GM12878 (cell line): Measurements from ENCODE around the gene POTEG. TPM values are rescaled to one million over a fixed set of nuclear protein-coding genes. Genes with fewer than 3 reads are reported as not detected.
"Not testable (repeated sequence)": the region's sequence is repeated elsewhere in the genome, so short reads cannot be mapped to it uniquely, and the experiment has no call there.

Experiments
- ATAC-seq: fragments of 200-7000 bp; cut with Tn5 transposase; 3 replicates; pipeline ENCODE4 v1.9.1; 2020; ENCODE audit warnings: mild to moderate bottlenecking, moderate library complexity
- BruUV-seq: library from RNA; stranded (reverse); fragments of 400-500 nt; replicated peaks from 2 replicates; lab custom pipeline; 2021; lab: Mats Ljungman, UMichigan
- CTCF ChIA-PET: fragments of 300-600 bp; sonication (Branson Sonifier 250); formaldehyde crosslinking; extraction: SDS; loops from one replicate; lab custom pipeline; 2021; ENCODE audit warnings: inconsistent platforms; lab: Yijun Ruan, JAX
- POLR2A ChIA-PET: fragments of 350-600 bp; formaldehyde crosslinking; extraction: SDS; loops from one replicate; lab custom pipeline; 2021; ENCODE audit warnings: inconsistent platforms; lab: Charles Lee
- RAD21 ChIA-PET: fragments of 300-600 bp; sonication (Branson Sonifier 250); formaldehyde crosslinking; loops from one replicate; lab custom pipeline; 2023; ENCODE audit warnings: antibody characterized with exemption; ENCODE audit not compliant: unreplicated experiment; lab: Charles Lee
- SMC1A ChIA-PET: fragments of 300-600 bp; sonication (Branson Sonifier 250); formaldehyde crosslinking; loops from one replicate; lab custom pipeline; 2023; ENCODE audit not compliant: unreplicated experiment, uncharacterized antibody; lab: Charles Lee
- DNase-seq: peaks from one replicate; pipeline ENCODE4 v3.0.0-alpha.2; 2011; ENCODE audit warnings: low read depth, low spot score
- FAIRE-seq: peaks from 3 replicates; lab custom pipeline; 2011; peaks lifted over from hg19 to GRCh38; lab: Jason Lieb, UNC
- H2AFZ ChIP-seq: 2 replicates; pipeline ENCODE4 v1.6.0; 2011; ENCODE audit warnings: low read depth, low read length, control low read depth; ENCODE audit not compliant: control insufficient read depth
- H3K27ac ChIP-seq: 2 replicates; pipeline ENCODE4 v1.5.1; 2011; ENCODE audit warnings: control low read depth; ENCODE audit not compliant: control insufficient read depth, insufficient read depth
- H3K27me3 ChIP-seq, 2 experiments: replicated peaks in 1 of 2; 2 replicates each; pipeline versions ENCODE4 v1.6.0 to v1.6.1; 2011; ENCODE audit warnings: low read length in 1 of 2; ENCODE audit not compliant: control insufficient read depth in 2 of 2, insufficient read depth in 2 of 2
- H3K36me3 ChIP-seq, 2 experiments: 2 replicates each; pipeline ENCODE4 v1.5.1; 2011; ENCODE audit warnings: low read length in 1 of 2; ENCODE audit not compliant: control insufficient read depth in 2 of 2, insufficient read depth in 2 of 2
- H3K4me1 ChIP-seq: 2 replicates; pipeline ENCODE4 v1.6.1; 2011; ENCODE audit warnings: mild to moderate bottlenecking, low read length, moderate library complexity, mixed read lengths; ENCODE audit not compliant: control insufficient read depth, insufficient read depth
- H3K4me2 ChIP-seq: 2 replicates; pipeline ENCODE4 v1.6.0; 2011; ENCODE audit warnings: control low read depth; ENCODE audit not compliant: control insufficient read depth, insufficient read depth
- H3K4me3 ChIP-seq: fragments of 200-600 bp; sonication (generic); 2 replicates; pipeline ENCODE4 v1.5.1; 2016
- H3K79me2 ChIP-seq: 2 replicates; pipeline ENCODE4 v1.6.0; 2011; ENCODE audit warnings: low read length; ENCODE audit not compliant: control insufficient read depth, insufficient read depth
- H3K9ac ChIP-seq: 2 replicates; pipeline ENCODE4 v1.8.0; 2011; ENCODE audit warnings: low read length, control low read depth, mixed read lengths; ENCODE audit not compliant: control insufficient read depth, insufficient read depth
- H3K9me3 ChIP-seq: replicated peaks from 3 replicates; pipeline ENCODE4 v1.5.1; 2011; ENCODE audit warnings: mild to moderate bottlenecking, low read length; ENCODE audit not compliant: control insufficient read depth, insufficient read depth
- H4K20me1 ChIP-seq: 2 replicates; pipeline ENCODE4 v1.6.0; 2011; ENCODE audit not compliant: control insufficient read depth, insufficient read depth
- WGBS: methylation state at CpG from one replicate; pipeline ENCODE4 v1.1.6; 2016; ENCODE audit warnings: low lambda C conversion rate; ENCODE audit not compliant: insufficient replicate concordance, insufficient coverage; ENCODE audit errors: missing lambda C conversion rate; 5-methylcytosine and 5-hydroxymethylcytosine counted together
- in situ Hi-C: fragments of 300-500 bp; cut with MboI; formaldehyde crosslinking; loops from 9 replicates; pipeline ENCODE4 v1.14.3; 2018; ENCODE audit warnings: mixed read lengths
- intact Hi-C: fragments of 100-400 bp; cut with micrococcal nuclease; formaldehyde crosslinking; loops from one replicate; pipeline ENCODE4 v1.14.2; 2022; ENCODE audit not compliant: unreplicated experiment
- polyA plus RNA-seq, 11 experiments: library from polyadenylated mRNA; depleted of rRNA in 4 of 11; unstranded in 6 of 11; stranded (reverse) in 5 of 11; fragments of >200 nt; fragmentation: Nextera tagmentation in 4 of 11; fragmentation: Illumina TruSeq in 1 of 11; extraction: Ambion mirVana in 4 of 11; extraction: Trizol in 1 of 11; gene quantifications; 1 replicate in 1 of 11; 2 replicates in 10 of 11; pipeline versions ENCODE4 v1.2.1 to v1.2.3, GENCODE V29; 2011 to 2016; ENCODE audit warnings: inconsistent platforms in 2 of 11, missing spikeins in 2 of 11, low read depth in 1 of 11
- total RNA-seq, 4 experiments: library from RNA; depleted of rRNA in 3 of 4; stranded (reverse); fragments of >200 nt in 3 of 4; fragmentation: Illumina TruSeq in 1 of 4; extraction: Trizol in 1 of 4; gene quantifications; 2 replicates each; pipeline versions ENCODE4 v1.2.1 to v1.2.3, GENCODE V29; 2013 to 2021

POTEG gene
- total and polyA plus RNA-seq, 10 of the 15 experiments (the other 5 are each of a cell fraction or from before 2014, with no cell fraction given): 0.06 to 2.2 (median 1.3) TPM; not detected in 4

GRCh38 chr14:19384088-19384781, 49.9 kb downstream of the POTEG start:
- 3% methylated on average over 2 of the region's 6 CpGs for WGBS
- H3K4me2 ChIP-seq, ATAC-seq, H3K9ac ChIP-seq, H2AFZ ChIP-seq, BruUV-seq, POLR2A ChIA-PET, intact Hi-C loops, H3K9me3 ChIP-seq, H3K27ac ChIP-seq, H3K4me3 ChIP-seq, H3K36me3 ChIP-seq, in situ Hi-C loops, H4K20me1 ChIP-seq, RAD21 ChIA-PET, H3K27me3 ChIP-seq, H3K79me2 ChIP-seq, CTCF ChIA-PET, DNase-seq, H3K4me1 ChIP-seq, FAIRE-seq, SMC1A ChIA-PET: not testable (repeated sequence)

GRCh38 chr14:19383008-19383584, 51.0 kb downstream of the POTEG start:
- H3K4me2 ChIP-seq, H3K27ac ChIP-seq, POLR2A ChIA-PET, H3K4me1 ChIP-seq, H3K4me3 ChIP-seq, H3K36me3 ChIP-seq, SMC1A ChIA-PET, FAIRE-seq, ATAC-seq, in situ Hi-C loops, intact Hi-C loops, H3K79me2 ChIP-seq, H3K9me3 ChIP-seq, CTCF ChIA-PET, BruUV-seq, RAD21 ChIA-PET, DNase-seq, H4K20me1 ChIP-seq, H3K9ac ChIP-seq, H3K27me3 ChIP-seq, H2AFZ ChIP-seq: not testable (repeated sequence)
- no CpG with 5 or more reads among the region's 6 CpGs for WGBS

- in situ Hi-C loops, H3K4me2 ChIP-seq, POLR2A ChIA-PET, BruUV-seq, ATAC-seq, H3K36me3 ChIP-seq, H3K9me3 ChIP-seq, SMC1A ChIA-PET, H3K79me2 ChIP-seq, FAIRE-seq, CTCF ChIA-PET, H2AFZ ChIP-seq, H3K9ac ChIP-seq, H3K27me3 ChIP-seq, H3K27ac ChIP-seq, H3K4me1 ChIP-seq, DNase-seq, RAD21 ChIA-PET, H3K4me3 ChIP-seq, intact Hi-C loops, H4K20me1 ChIP-seq: not testable (repeated sequence)
- 7% methylated on average over 1 of the region's 1 CpG for WGBS
Measured at GRCh38 chr14:19380137-19380536, 54.0 kb downstream of the POTEG start.

DNA sequence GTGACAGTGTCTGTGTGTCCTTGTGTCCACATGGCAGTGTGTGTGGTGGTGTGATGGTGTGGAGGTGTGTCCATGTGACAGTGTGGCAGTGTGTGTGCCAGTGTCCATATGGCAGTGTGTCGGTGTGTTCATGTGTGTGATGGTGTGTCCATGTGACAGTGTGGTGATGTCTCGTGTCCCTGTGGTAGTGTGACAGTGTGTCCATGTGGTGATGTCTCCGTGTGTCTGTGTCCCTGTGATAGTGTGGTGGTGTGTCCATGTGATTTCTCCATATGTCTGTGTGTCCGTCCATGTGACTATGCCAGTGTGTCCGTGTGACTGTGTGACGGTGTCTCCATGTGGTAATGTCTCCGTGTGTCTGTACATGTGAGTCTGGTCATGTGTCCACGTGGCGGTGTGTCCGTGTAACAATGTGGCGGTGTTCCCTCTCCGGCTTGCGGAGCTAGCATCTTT, 59.7 kb downstream of the POTEG start:
- BruUV-seq, H3K9ac ChIP-seq, H3K27ac ChIP-seq, H3K27me3 ChIP-seq, H3K4me3 ChIP-seq, DNase-seq, H3K9me3 ChIP-seq, intact Hi-C loops, H3K36me3 ChIP-seq, RAD21 ChIA-PET, FAIRE-seq, H3K4me1 ChIP-seq, H3K4me2 ChIP-seq, in situ Hi-C loops, POLR2A ChIA-PET, SMC1A ChIA-PET, H2AFZ ChIP-seq, ATAC-seq, H3K79me2 ChIP-seq, CTCF ChIA-PET, H4K20me1 ChIP-seq: not testable (repeated sequence)
- WGBS: 60% methylated on average over 12 of the region's 13 CpGs
